Left cardiac atrium (tissue), 4 donors: Measurements from ENCODE around the gene E2F2. TPM values are rescaled to one million over a fixed set of nuclear protein-coding genes. Genes with fewer than 3 reads are reported as not detected.
A peak's percentile ranks its signal among the peaks of the same experiment; 100 is the strongest.
"Not testable (repeated sequence)": the region's sequence is repeated elsewhere in the genome, so short reads cannot be mapped to it uniquely, and the experiment has no call there.

Source experiments
- ATAC-seq, 2 donors: fragments of 200-7000 bp; cut with Tn5 transposase; one replicate each; pipeline ENCODE4 v1.9.1; 2020; ENCODE audit warnings: mild to moderate bottlenecking in 2 of 2, moderate library complexity in 2 of 2
- DNase-seq: peaks from one replicate; pipeline ENCODE4 v3.0.0-alpha.2; 2020
- intact Hi-C, 2 donors: fragments of 100-400 bp; cut with DNase I; formaldehyde crosslinking; loops; one replicate each; pipeline versions ENCODE4 v1.14.1 to v1.15.1; 2022 to 2023
- total RNA-seq, 2 donors: library from RNA; stranded (reverse); fragmentation: NEBNext Ultra II Directional; extraction: Animal tissue kit (Norgen Biotek cat#: 25700); gene quantifications; one replicate each; pipeline ENCODE4 v1.2.1, GENCODE V29; 2021
- donor health status: DM: no; HTN: yes; CAD: no.
- donor health status: DM: no; HTN: yes; CAD: no; lungs with severe emphysema.
- donor health status: DM: yes; HTN: yes; CAD: no.
- donor health status: Dilated cardiomyopathy.

E2F2 gene
- total RNA-seq, 2 donors from 2014 or later, result 0.18 to 1.3 TPM

DNA sequence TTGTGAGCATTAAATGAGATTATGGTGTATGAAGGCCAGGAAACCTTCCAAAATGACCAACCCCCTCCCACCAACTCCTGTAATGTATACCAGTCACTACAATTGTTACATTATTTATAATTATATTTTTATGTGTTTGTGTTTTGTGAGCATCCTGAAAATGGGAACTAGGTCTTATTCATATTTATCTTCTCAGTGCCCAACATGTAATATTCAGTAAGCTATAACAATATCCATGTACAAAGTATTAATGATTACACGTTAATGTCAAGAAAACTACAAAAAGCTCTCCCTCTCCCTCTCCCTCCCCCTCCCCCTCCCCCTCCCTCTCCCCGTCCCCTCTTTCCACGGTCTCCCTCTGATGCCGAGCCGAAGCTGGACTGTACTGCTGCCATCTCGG, 28.1 kb downstream of the E2F2 start:
- intact Hi-C loops, result no loop called here
- ATAC-seq (no peak), DNase-seq (no peak)

DNA sequence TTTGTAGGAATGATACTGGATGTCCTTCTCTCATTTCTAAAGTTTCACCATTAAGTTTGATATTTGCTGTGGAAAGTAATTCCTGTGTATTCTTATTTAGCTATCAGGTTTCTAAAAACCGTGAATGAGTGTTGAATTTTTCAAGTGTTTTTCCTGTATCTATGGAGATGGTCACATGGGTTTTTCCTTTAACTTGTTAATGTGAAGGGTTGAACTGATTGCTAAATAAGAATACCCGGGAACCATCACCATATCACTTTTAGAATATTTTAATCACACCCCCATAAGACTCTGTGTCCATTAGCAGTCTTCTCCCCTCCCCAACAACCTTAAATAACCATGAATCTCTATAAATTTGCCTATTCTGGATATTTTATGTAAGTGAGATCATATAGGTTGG, 30.6 kb downstream of the E2F2 start:
- no peak for ATAC-seq
- intact Hi-C loops, result no loop called here
- no peak for DNase-seq

DNA sequence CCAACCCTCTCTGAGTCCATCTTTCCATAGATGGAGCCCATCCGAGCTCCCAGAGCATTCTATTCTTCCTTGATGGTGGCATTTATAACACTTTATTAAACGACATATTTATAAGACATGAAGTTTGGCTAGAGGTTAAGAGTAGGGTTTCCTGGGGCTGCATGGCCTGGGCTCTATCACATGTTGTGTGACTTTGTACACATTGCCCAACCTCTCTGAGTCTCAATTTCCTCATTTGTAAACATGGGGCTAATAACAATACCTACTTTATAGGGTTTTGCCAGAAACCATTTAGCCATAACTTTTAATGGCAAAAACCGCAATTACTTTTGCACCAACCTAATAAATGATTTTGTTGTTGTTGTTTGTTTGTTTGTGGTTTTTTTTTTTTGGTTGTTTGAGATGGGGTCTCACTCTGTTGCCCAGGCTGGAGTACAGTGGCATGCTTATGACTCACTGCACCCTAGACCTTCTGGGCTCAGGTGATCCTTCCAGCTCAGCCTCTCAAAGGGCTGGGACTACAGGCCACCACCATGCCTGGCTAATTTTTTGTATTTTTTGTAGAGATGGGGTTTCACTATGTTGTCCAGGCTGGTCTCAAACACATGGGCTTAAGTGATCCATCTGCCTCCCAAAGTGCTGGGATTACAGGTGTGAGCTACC, 33.1 kb downstream of the E2F2 start:
- no peak for DNase-seq
- peak in 1 of 2 donors; percentile 35 for ATAC-seq
- intact Hi-C loops, result loop anchor here (2.0 to 5.0 kb wide), 2 partner anchors 43 to 139 kb away; no protein-coding TSS in a partner anchor

DNA sequence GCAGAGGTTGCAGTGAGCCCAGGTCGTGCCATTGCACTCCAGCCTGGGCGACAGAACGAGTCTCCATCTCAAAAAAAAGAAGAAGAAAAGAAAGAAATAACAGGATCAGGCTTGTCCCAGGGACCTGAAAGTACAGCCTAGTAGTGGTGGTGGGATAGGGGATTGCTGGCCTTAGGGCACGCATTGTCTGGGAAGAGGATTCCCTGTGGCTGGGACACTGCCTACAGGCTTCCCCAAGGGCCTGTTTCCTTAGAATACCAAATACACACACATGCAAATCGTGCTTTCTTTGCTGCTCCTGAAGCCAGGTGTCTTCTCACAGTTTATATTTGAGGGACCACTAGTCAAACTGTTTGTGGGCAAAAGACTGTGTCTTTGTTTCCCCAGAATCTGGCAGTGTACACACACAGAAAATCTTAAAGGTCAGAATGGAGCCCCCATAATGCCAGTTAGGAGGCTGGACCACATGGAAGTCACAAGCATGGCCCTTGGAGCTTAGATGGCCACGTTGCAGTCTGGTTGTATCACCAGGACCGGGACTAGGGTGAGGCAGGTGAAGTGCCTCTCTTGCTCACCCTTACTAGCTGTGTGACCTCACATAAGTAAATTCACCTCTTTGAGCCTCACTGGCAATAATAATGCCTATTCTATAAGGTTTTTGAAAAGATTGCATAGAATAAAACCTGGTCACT, 34.4 kb downstream of the E2F2 start:
- DNase-seq (no peak), ATAC-seq (no peak)
- intact Hi-C loops, result loop anchor here (2.0 to 5.0 kb wide), 2 partner anchors 44 to 141 kb away; no protein-coding TSS in a partner anchor

DNA sequence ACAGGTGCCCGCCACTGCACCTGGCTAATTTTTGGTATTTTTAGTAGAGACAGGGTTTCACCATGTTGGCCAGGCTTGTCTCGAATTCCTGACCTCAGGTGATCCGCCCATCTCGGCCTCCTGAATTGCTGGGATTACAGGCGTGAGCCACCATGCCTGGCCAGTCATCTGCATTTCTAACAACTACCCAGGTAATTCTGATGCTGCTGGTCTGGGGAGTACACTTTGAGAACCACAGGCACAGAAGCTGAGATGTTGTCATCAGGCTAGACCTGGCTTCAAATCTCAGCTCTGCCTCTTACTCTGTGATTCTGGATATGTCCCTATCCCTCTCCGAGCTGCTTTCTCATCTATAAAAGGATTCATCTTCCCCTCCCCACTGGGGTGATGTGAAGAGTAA, 36.2 kb downstream of the E2F2 start:
- intact Hi-C loops, result loop anchor here in 1 of 2 donors (5.0 kb wide), 1 partner anchor 142 kb away; no protein-coding TSS in a partner anchor
- DNase-seq, ATAC-seq: not testable (repeated sequence)

DNA sequence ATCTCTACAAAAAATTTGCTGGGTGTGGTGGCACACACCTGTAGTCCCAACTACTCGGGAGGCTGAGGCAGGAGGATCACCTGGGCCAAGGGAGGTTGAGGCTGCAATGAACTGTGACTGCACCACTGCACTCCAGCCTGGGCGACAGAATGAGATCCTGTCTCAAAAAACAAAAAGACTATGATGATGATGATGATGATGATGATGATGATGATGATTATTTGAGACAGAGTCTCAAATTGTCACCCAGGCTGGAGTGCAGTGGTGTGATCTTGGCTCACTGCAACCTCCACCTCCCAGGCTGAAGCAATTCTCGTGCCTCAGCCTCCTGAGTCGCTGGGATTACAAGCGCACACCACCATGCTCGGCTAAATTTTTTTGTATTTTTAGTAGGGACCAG, 38.3 kb downstream of the E2F2 start:
- ATAC-seq, DNase-seq, intact Hi-C loops: not testable (repeated sequence)

DNA sequence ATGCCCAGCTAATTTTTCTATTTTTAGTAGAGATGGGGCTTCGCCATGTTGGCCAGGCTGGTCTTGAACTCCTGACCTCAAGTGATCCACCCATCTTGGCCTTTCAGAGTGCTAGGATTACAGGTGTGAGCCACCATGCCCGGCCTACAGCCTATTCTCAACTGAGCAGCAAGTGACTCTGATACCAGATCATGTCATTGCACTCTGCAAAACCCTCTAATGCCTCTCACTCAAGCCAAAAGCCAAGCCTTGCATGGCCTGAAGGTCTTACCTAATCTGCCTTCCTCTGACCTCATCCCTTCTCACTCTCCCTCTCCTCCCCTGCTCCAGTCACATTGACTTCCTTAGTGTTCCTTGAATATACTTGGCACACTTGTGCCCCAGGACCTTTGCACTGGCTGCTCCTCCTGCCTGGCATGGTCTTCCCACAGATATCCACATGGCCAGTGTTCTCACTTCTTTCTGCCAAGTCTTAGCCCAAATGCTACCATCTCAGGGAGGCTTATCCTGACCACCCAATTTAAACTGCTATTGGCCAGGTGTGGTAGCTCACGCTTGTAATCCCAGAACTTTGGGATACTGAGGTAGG, 38.8 kb downstream of the E2F2 start:
- DNase-seq, result no peak
- intact Hi-C loops, result no loop called here
- no peak for ATAC-seq

DNA sequence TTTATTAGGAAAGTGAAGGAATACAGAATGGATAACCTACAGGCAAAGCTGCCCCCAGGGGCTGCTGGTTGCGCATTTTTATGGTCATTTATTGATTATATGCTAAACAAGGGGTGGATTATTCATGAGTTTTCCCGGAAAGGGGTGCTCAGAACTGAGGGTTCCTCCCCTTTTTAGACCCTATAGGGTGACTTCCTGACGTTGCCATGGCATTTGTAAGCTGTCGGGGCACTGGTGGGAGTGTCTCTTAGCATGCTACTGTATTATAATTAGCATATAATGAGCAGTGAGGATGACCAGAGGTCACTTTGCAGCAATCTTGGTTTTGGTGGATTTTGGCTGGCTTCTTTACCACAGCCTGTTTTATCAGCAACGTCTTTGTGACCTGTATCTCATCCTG, 41.2 kb downstream of the E2F2 start:
- ATAC-seq, result no peak
- intact Hi-C loops, result no loop called here

DNA sequence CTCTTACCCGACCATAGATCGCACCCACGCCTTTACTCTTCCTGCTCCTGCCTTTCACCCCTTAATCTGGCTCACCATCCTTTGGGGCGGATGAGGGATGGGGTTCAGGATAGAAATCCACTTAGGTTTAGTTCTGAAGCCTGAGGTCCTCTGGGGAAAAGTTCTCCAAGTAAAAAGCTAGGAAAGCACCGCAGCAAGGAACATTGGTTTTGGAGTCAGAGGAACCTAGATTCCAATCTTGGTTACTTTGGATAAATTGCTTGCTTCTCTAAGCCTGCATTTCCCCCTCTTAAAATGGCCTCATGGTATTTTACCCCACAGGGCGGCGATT, 46.1 kb downstream of the E2F2 start:
- no peak for ATAC-seq
- no peak for DNase-seq
- intact Hi-C loops, result no loop called here

More for the DNA sequence above, 41.2 kb downstream of the E2F2 start:
- no peak for DNase-seq

DNA sequence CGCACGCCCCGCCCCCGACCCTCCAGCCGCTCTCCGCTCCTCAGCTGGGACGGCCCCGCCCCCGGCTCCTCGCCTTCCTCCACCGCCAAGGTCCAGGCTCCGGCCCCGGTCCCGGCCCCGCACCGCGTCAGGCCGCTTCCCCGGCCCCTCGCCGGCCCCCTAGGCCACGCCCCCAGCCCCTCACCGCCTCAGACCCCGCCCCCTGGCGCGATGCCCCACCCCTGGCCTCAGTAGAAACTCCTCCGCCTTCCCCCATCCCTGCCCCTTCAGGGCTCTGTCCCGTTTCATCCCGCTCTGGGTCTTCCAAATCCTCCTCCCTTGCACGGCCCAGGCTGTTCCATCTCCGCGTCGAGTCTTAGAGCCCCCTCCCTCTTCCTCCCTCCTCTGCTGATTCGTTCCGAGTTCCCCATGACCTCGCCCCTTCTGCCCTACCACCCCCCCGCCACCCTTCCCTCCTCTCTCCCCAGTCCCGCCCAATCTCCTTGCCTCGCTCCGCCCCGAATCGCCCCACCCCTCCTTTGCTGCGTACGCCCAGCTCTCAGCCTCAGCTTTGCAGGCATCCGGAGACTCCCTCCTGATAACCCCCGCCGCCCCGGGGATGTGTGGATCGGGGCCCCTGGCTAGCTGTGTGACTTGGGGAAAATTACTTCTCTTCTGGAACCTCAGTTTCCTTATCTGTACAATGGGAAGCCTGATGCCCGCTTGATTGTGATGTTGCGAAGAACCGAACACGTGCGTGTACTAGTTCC, 46.6 kb downstream of the E2F2 start:
- DNase-seq (peak; percentile 96), ATAC-seq (peak; percentile 94 to 96)
- intact Hi-C loops, result no loop called here

DNA sequence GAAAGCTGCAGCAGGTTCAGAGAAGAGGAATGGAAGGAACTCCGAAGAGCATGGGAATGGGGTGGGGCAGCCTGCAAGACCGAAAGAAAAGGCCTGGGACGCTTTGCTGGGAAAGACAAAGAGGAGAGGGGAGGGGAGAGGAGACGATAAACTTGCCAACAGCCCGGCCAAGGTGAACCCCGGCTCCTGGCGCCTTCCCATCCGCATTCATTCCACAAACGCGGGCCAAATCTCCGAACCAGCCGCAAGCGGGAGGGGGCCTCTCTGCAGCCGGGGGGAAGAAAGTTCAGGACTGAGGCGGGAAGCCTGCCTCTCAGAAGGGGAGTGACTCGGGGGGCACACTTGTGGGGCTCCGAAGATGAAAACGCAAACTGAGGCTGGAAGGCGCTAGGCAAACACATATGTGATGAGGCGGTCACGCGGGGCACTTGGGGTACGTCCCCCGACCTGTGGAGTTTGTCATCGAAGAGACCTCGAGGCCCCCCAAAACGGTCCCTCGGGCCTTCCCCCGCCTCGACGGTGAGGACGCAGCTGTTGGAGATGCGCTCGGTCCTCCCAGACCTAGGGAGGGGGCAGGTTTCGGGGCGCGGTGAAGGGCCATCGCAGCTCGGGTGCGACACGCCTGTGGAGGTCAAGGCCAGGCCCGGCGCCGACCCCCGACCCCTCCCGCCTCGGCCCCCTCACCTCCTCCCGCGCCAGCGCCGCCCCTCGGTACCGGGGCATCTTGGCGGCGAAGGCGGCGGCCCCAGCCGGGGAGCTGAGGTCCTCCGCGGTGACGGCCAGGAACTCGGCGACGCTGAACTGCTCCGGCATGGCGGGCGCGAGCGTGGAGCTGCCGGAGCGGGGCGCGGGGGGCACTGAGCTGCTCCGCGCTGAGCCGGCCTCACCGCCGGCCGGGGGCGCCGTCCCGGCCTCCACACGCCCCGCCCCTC, 47.4 kb downstream of the E2F2 start, which contains the start of gene ASAP3:
TSS of gene ASAP3 (minus strand) at position 859 of the 932 bp plus-strand sequence. CDS start at position 813, 46 bp downstream.
- peak; percentile 58 for DNase-seq
- ATAC-seq, result peak; percentile 4 to 6
- intact Hi-C loops, result no loop called here

DNA sequence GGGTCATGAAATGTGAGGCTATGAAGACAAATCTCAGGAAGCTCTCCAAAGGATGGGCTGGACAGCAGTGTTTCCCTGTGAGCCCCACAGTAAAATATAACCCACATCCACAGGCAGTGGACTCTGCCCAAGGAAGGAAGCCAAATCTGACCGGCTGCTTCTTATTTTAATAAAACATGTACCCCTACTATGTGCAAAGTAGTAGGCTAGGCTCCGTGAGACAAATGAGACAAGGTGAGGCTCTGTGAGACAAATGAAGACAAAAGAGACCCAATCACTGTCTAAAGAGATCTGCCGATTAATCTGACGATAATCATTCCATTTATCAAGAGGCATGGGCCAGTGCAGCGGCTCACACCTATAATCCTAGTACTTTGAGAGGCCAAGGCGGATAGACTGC, 49.1 kb downstream of the E2F2 start:
- ATAC-seq (no peak), DNase-seq (no peak)
- intact Hi-C loops, result no loop called here

DNA sequence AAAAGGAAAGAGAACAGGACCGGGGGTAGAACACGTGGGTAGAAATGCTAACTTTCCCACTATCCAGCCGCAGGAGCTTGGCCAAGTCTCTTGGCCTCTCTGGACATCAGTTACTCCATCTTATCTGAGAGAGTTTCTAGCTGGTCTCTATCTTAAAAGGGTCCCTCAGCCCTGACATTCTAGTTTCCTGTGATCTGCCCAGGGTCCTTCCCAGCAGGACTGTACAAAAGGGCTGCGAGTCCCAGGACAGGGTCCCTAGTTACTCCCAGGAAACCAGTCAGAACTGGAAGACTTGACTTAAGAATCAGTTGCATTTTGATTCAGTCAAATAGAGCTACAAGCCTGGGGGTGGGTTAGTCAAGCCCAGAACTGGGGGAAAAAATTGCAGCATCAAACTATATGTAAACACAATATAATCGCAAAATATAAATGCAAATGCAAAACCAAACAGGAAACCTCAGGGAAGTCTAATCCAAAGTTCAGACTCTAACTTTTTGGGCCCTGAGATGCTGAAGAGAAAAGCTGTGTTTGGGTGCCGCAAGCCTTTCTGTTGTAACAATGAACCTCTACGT, 49.9 kb downstream of the E2F2 start:
- ATAC-seq (no peak), DNase-seq (no peak)
- intact Hi-C loops, result no loop called here

DNA sequence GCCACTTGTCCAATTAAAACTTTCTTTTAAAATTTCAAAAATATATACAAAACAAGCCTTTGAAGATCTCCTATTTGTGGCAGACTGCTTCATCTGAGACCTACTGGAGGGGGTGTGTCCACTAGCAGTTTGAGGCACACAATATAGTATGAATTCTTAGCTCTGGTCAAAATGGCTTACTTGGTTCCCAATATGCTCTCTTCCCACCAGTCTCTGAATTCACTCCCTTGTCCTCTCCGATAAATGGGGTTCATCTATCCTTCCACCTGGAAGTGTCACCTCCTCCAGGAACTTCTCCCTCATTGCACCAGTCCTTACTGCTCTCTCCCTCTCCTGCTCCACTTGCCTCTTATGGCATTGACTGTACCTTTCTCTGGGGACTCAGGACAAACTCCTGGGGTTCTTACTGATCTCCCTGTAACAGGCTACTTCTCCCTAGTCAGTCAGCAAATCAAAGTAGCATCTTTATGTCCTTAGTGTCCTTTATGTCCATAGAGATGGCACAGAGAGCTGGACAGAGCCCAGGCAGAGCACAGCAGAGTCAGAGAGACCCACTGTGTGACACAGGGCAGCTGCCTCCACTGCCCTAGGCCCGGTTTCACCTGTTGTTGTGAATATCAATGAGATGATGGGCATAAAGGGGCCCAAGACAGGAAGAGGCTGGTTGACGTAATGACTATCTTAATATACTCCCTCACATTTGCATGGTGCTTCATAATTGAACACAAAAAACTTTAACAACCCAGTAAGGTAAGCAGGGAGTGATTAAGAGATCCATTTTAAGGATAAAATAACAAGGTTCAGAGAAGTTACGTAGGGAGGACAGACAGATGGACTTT, 50.6 kb downstream of the E2F2 start:
- ATAC-seq, result no peak

DNA sequence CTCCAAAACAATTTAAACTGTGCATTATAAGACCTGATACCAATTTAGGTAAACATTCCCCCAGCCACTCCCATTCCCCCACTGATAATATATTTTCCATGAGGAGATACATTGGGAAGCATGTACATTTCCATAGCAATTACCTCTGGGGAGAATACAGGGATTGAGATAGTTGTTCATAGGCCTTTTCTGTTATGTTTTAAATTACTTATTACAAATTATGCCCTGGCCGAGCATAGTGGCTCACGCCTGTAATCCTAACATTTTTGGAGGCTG, 51.4 kb downstream of the E2F2 start:
- intact Hi-C loops, result no loop called here
- DNase-seq (no peak), ATAC-seq (no peak)

More for the DNA sequence above, 50.6 kb downstream of the E2F2 start:
- no peak for DNase-seq
- intact Hi-C loops, result no loop called here

DNA sequence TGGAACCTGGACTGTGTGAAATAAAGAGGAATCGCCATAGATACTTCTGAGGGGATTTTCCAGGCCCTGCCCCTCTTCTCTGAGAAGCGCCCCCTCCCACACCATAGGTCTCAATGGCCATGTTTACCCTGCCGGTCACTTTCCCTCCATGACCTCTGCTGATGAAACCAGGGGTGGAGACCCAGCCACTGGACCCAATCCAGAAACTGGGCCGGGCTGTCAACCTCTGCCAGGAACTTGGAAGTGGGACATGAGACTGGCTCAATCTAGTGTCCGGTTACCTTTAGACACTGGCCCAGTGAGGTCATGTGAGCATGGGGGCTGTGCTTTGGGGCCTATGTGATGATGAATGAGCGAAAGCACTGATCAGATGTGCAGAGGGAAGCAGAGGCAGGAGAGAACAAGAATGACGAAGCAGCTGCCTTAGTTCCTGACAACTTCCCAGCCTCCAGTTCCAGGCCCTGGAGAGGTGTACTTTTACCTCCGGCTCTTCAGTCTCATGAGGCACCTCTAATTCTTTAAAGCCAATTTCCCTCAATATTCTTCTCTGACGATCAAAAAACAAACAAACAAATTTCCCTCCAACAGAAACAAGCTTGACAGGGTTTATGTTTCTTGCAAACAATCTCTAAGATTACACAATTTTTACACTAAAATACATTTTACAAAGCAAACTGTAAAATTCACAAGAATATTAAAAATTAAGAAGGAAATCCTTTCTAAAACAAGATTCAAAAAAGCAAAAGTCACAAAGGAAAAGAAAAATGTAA, 52.0 kb downstream of the E2F2 start:
- intact Hi-C loops, result no loop called here
- DNase-seq, result peak; percentile 86
- peak; percentile 83 to 86 for ATAC-seq
